GM23338 (cell line): ENCODE results near the gene TNFAIP6. TPM values are rescaled to one million over a fixed set of nuclear protein-coding genes. Genes with fewer than 3 reads are reported as not detected.
A peak's percentile ranks its signal among the peaks of the same experiment; 100 is the strongest.

Experiments
- ATAC-seq: fragments of 200-7000 bp; cut with Tn5 transposase; 3 replicates; pipeline ENCODE4 v1.9.1; 2020
- DNase-seq: peaks from one replicate; pipeline ENCODE4 v3.0.0-alpha.2; 2015; ENCODE audit warnings: low spot score
- H2AFZ ChIP-seq: fragments of 200-600 bp; sonication (generic); 2 replicates; pipeline ENCODE4 v1.8.0; 2016; ENCODE audit warnings: antibody characterized with exemption, mild to moderate bottlenecking, moderate library complexity
- H3F3A ChIP-seq: fragments of 200-600 bp; sonication (generic); replicated peaks from 2 replicates; pipeline ENCODE4 v1.8.0; 2017; ENCODE audit warnings: antibody characterized with exemption, mixed run types, low read depth
- H3K27ac ChIP-seq: fragments of 200-600 bp; sonication (generic); 2 replicates; pipeline ENCODE4 v1.6.1; 2016; ENCODE audit warnings: low read depth
- H3K27me3 ChIP-seq: fragments of 200-600 bp; sonication (generic); 2 replicates; pipeline ENCODE4 v1.8.0; 2016; ENCODE audit warnings: mild to moderate bottlenecking, mixed run types, moderate library complexity; ENCODE audit not compliant: insufficient read depth
- H3K36me3 ChIP-seq: fragments of 200-600 bp; sonication (generic); 2 replicates; pipeline ENCODE4 v1.8.0; 2016; ENCODE audit warnings: mild to moderate bottlenecking; ENCODE audit not compliant: insufficient read depth
- H3K4me1 ChIP-seq: fragments of 200-600 bp; sonication (generic); 2 replicates; pipeline ENCODE4 v1.8.0; 2016; ENCODE audit warnings: mild to moderate bottlenecking, moderate library complexity; ENCODE audit not compliant: insufficient read depth
- H3K4me2 ChIP-seq: fragments of 200-600 bp; sonication (generic); 2 replicates; pipeline ENCODE4 v1.7.1; 2017; ENCODE audit warnings: mixed run types
- H3K4me3 ChIP-seq: fragments of 200-600 bp; sonication (generic); 2 replicates; pipeline ENCODE4 v1.6.1; 2016; ENCODE audit warnings: mixed run types
- H3K79me2 ChIP-seq: fragments of 200-600 bp; sonication (generic); replicated peaks from 2 replicates; pipeline ENCODE4 v1.8.0; 2017; ENCODE audit warnings: mild to moderate bottlenecking; ENCODE audit not compliant: insufficient read depth
- H3K9me2 ChIP-seq: fragments of 200-600 bp; sonication (generic); 2 replicates; pipeline ENCODE4 v1.8.0; 2017; ENCODE audit not compliant: insufficient read depth
- H4K20me1 ChIP-seq: fragments of 200-600 bp; sonication (generic); replicated peaks from 2 replicates; pipeline ENCODE4 v1.8.0; 2017; ENCODE audit warnings: mild to moderate bottlenecking; ENCODE audit not compliant: insufficient read depth
- H3K27ac Mint-ChIP-seq: 2 replicates; pipeline ENCODE4 v1.8.0; 2020; ENCODE audit warnings: inconsistent platforms, mild to moderate bottlenecking, moderate library complexity, mixed read lengths
- H3K27me3 Mint-ChIP-seq: 3 replicates; pipeline ENCODE4 v1.8.0; 2022; ENCODE audit warnings: low read depth, mild to moderate bottlenecking, moderate library complexity, mixed read lengths, inconsistent platforms; ENCODE audit not compliant: insufficient read depth, poor library complexity
- H3K36me3 Mint-ChIP-seq: 3 replicates; pipeline ENCODE4 v1.8.0; 2021; ENCODE audit warnings: low read depth, mild to moderate bottlenecking, inconsistent platforms, moderate library complexity, mixed read lengths
- H3K4me1 Mint-ChIP-seq: 3 replicates; pipeline ENCODE4 v1.8.0; 2020; ENCODE audit warnings: mild to moderate bottlenecking, inconsistent platforms, mixed read lengths
- H3K4me3 Mint-ChIP-seq: 3 replicates; pipeline ENCODE4 v1.8.0; 2021; ENCODE audit warnings: moderate library complexity, mild to moderate bottlenecking, inconsistent platforms, mixed read lengths
- H3K9me3 Mint-ChIP-seq: 3 replicates; pipeline ENCODE4 v1.8.0; 2020; ENCODE audit warnings: moderate library complexity, mild to moderate bottlenecking, inconsistent platforms, mixed read lengths
- EZH2phosphoT487 ChIP-seq: fragments of 200-600 bp; sonication (generic); IDR thresholded peaks from one replicate; pipeline ENCODE4 v1.8.1; 2018; ENCODE audit warnings: antibody characterized with exemption; ENCODE audit not compliant: unreplicated experiment
- POLR2AphosphoS5 ChIP-seq: IDR thresholded peaks from 2 replicates; pipeline ENCODE4 v1.6.1; 2016; ENCODE audit warnings: antibody characterized with exemption, low read depth
- ZNF462 ChIP-seq: fragments of 250-450 bp; sonication (Bioruptor Pico); IDR thresholded peaks from 2 replicates; pipeline ENCODE4 v1.5.0; 2020; ENCODE audit warnings: mild to moderate bottlenecking, moderate library complexity
- polyA plus RNA-seq: library from polyadenylated mRNA; unstranded; fragments of >200 nt; fragmentation: Nextera tagmentation; extraction: Ambion mirVana; gene quantifications from 2 replicates; pipeline ENCODE4 v1.2.1, GENCODE V29; 2016
- total RNA-seq: library from RNA; depleted of rRNA; stranded (reverse); fragments of >200 nt; shearing (Covaris generic); gene quantifications from 2 replicates; pipeline ENCODE4 v1.2.3, GENCODE V29; 2014
- TF ChIP-seq, protein P1 (sequence below), 2 experiments: fragments of 200-600 bp in 1 of 2; sonication (generic) in 1 of 2; conservative IDR thresholded peaks; 2 replicates each; pipeline versions ENCODE4 v1.5.1 to v1.6.1; 2016 to 2017; ENCODE audit warnings: antibody characterized with exemption in 2 of 2, low read depth in 2 of 2, mild to moderate bottlenecking in 2 of 2, moderate library complexity in 1 of 2
- TF ChIP-seq, protein P2 (sequence below): IDR thresholded peaks from one replicate; pipeline ENCODE4 v1.6.1; 2018; ENCODE audit warnings: antibody characterized with exemption; ENCODE audit not compliant: unreplicated experiment

TNFAIP6 gene
- total and polyA plus RNA-seq, 2 experiments from 2014 or later, result 2.9 to 6.1 TPM

GRCh38 chr2:151334082-151334815, 23.1 kb upstream of the TNFAIP6 start (continued):
- TF ChIP-seq ZNF462 (CRISPR knock-in tag), result no peak

DNA sequence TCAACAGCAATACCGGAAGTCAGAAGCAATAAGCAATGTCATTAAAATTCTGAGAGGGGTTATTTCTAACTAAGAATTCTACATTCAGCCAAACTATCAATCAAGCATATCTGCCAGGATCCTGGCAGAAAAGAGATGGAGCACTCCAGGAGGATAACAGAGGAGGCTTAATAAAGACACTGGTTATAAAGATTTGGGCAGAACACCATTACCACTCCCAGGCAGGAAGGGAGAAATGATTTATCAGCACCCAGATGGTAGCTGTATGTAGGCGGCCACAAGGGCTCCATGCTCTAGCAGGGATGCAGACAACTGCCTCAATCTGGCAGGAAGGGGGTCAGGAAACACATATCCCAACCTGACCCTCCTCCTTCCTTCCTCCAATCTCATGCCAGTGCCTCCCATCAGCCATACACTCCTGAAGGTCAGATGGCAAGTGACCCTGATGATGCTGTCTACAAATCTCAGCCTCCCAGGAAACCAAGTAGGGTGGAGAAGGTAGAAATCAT, 20.5 kb upstream of the TNFAIP6 start:
- Mint-ChIP-seq H3K36me3 (peaks cover 12% of the 10 kb centered on the region; the same call in 2 of the 3 replicates), H3K9me3 (peaks cover 12% of the 10 kb centered on the region), H3K27me3 (peaks cover 4% of the 10 kb centered on the region), H3K4me3 (no peak overlapping the region), H3K27ac (no peak overlapping the region), H3K4me1 (peaks cover 49% of the 10 kb centered on the region)
- H3K36me3 ChIP-seq, result no peaks in the 10 kb centered on the region
- no peak overlapping the region for H3K27ac ChIP-seq
- no peaks in the 10 kb centered on the region for H3K79me2 ChIP-seq
- no peak overlapping the region for H3K4me3 ChIP-seq
- H4K20me1 ChIP-seq, result no peaks in the 10 kb centered on the region
- H3K4me2 ChIP-seq, result no peak overlapping the region
- ATAC-seq (peak; percentile 37), DNase-seq (peak; percentile 19)
- H3K9me2 ChIP-seq, result no peaks in the 10 kb centered on the region
- H2AFZ ChIP-seq, result no peak overlapping the region
- peaks cover 28% of the 10 kb centered on the region for H3K4me1 ChIP-seq
- H3F3A ChIP-seq, result no peaks in the 10 kb centered on the region
- no peaks in the 10 kb centered on the region for H3K27me3 ChIP-seq
- TF ChIP-seq, protein P1, sequence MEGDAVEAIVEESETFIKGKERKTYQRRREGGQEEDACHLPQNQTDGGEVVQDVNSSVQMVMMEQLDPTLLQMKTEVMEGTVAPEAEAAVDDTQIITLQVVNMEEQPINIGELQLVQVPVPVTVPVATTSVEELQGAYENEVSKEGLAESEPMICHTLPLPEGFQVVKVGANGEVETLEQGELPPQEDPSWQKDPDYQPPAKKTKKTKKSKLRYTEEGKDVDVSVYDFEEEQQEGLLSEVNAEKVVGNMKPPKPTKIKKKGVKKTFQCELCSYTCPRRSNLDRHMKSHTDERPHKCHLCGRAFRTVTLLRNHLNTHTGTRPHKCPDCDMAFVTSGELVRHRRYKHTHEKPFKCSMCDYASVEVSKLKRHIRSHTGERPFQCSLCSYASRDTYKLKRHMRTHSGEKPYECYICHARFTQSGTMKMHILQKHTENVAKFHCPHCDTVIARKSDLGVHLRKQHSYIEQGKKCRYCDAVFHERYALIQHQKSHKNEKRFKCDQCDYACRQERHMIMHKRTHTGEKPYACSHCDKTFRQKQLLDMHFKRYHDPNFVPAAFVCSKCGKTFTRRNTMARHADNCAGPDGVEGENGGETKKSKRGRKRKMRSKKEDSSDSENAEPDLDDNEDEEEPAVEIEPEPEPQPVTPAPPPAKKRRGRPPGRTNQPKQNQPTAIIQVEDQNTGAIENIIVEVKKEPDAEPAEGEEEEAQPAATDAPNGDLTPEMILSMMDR (conservative IDR thresholded peaks at IDR 0.05; ENCODE audit: low read depth in 2 of 2), result no peak
- TF ChIP-seq, protein P2, sequence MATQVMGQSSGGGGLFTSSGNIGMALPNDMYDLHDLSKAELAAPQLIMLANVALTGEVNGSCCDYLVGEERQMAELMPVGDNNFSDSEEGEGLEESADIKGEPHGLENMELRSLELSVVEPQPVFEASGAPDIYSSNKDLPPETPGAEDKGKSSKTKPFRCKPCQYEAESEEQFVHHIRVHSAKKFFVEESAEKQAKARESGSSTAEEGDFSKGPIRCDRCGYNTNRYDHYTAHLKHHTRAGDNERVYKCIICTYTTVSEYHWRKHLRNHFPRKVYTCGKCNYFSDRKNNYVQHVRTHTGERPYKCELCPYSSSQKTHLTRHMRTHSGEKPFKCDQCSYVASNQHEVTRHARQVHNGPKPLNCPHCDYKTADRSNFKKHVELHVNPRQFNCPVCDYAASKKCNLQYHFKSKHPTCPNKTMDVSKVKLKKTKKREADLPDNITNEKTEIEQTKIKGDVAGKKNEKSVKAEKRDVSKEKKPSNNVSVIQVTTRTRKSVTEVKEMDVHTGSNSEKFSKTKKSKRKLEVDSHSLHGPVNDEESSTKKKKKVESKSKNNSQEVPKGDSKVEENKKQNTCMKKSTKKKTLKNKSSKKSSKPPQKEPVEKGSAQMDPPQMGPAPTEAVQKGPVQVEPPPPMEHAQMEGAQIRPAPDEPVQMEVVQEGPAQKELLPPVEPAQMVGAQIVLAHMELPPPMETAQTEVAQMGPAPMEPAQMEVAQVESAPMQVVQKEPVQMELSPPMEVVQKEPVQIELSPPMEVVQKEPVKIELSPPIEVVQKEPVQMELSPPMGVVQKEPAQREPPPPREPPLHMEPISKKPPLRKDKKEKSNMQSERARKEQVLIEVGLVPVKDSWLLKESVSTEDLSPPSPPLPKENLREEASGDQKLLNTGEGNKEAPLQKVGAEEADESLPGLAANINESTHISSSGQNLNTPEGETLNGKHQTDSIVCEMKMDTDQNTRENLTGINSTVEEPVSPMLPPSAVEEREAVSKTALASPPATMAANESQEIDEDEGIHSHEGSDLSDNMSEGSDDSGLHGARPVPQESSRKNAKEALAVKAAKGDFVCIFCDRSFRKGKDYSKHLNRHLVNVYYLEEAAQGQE, result no peak
- TF ChIP-seq POLR2AphosphoS5 (no peak), EZH2phosphoT487 (no peak)
